Stimulated activated CD8-positive, alpha-beta memory T cell treated with anti-CD3 and anti-CD28 coated beads, Interleukin-12 subunit alpha, Interleukin-12 subunit beta, amount 100 ng/mL, for 1 hour (primary cell): ENCODE data around the gene MSH5.

Source experiments
- DNase-seq: peaks from one replicate; pipeline ENCODE4 v3.0.0-alpha.2; 2020; ENCODE audit warnings: low read depth

The MSH5 gene

GRCh38 chr6:31713465-31713864 lies 26.3 kb upstream of the MSH5 start:
- no peak for DNase-seq

DNA sequence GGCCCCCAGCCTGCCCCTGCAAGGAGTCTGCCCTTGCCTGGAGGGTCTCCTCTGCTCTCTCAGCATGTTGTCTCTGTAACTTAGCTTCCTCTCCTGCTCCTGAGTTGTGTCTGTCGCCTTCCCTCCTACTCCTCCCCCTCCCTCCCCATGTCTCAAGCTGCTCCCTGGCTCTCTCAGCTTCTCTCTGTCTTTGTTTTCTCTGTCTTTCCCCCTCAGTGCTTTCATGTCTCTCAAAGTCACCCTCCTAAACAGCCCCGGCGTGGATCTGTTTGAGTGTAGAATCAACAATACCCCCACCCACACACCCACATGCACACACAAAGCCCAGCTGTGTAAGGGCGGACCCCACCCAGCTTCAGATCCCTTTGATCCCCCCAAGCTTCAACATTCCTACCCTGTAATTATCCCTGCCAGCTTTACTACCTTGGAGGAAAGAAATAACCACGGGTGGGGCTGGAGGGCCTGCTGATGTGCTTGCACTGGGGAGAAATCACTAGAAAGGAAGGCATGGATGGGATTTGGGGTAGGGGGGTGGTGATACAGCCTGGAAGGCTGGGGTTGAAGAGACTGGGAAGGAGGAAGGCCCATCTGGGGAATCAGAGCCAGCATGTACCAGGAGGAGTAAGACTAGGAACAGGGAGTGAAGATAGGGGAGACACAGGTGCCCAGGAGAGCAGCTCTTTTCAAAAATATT lies 25.7 kb upstream of the MSH5 start:
- DNase-seq = no peak

- no peak for DNase-seq
Observed at GRCh38 chr6:31715022-31715958, 24.5 kb upstream of the MSH5 start, which contains the start of gene LY6G6D. Gene LY6G6D (plus strand): TSS chr6:31715348. CDS start chr6:31715356, 8 bp downstream.

DNA sequence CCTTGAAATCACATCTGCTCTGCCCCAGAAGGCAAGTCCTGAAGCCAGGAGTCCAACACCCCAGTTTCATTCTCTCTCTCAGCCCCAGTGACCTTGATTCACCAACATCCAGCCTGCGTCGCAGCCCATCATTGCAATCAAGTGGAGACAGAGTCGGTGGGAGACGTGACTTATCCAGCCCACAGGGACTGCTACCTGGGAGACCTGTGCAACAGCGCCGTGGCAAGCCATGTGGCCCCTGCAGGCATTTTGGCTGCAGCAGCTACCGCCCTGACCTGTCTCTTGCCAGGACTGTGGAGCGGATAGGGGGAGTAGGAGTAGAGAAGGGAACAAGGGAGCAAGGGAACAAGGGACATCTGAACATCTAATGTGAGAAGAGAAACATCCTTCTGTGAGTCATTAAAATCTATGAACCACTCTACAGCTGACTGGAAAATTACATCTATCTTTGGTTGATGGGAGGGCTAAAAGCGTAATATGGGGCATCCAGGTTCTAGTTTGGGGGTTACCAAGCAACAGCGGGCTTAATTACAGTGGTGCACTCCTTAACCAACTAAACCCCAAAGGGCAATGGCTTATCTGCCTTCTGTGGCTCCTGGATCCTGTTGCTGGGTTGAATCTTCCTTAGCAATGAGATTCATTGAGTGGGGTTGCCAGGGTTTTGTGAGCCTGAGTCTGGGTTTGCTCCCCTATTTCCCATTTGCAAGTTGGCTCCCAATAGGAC lies 22.1 kb upstream of the MSH5 start:
- DNase-seq = no peak

DNA sequence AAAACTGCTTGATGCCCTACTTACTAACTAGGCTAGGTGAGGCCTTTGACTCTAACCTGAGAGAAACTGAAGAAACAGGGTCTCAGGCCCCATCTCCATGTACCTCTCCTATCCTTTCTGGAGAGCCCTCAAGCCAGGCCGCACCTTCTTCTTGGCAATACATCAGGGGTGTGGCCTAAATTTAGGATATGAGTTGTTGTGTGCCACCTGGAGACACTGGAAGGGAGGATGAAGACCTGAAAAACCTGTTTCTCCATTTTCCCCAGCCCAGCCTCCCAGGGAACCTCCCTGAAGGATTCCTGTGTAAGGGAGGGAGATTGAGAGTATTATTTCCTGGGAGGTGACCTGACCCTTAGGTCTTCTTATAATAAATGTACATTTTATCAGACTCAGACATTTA lies 21.5 kb upstream of the MSH5 start:
- DNase-seq = no peak

DNA sequence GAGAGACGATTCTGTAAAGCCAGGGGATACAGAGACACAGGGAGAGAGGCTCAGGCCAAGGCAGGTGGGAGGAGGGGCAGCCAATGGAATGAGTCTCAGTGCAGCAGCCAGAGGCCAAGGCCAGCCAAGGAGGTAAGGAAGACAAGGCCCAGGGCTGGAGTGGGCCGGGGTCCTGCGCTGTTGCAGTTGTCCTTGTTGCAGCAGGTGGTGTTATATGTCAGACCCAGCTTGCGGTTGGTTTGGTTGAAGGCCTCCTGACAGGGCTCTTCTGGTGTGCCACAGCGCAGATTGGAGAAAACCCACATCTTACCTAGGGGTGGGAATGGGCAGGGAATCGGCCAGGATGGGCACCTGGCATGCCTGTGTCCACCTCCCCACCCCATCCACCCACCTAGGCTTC lies 20.8 kb upstream of the MSH5 start:
- DNase-seq = no peak

DNA sequence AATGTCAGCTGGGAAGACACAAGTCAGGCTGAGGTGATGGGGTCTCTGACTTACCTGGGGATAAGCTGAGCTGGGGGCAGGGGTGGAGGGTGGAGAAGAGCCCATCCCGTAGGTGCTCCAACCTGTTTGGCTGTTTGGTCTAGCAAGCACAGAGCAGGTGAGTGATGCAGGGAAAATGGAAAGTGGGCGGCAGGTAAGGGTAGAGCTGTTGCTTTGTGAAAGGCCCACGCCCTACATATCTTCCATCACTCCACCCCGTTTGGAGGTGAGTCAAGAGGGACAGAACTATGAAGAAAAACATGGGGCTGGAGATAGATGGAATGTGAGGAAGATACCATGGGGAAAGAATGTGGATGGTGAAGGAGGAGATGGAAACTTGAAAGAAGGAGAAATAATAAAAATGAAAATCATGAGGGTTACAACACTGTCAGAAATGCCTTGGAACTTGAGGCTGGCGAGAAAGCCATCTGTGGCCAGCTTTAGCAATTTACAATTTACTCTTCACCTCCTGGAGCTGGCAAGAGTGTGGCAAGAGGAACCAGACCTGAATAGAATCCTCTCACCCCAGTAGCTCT lies 19.5 kb upstream of the MSH5 start:
- no peak for DNase-seq

GRCh38 chr6:31721351-31722020 lies 18.3 kb upstream of the MSH5 start, which contains the start of gene LY6G6C:
Gene LY6G6C (minus strand): TSS chr6:31721746. CDS start chr6:31721679, 67 bp downstream.
- DNase-seq = no peak

GRCh38 chr6:31722173-31722572 lies 17.6 kb upstream of the MSH5 start:
- DNase-seq = no peak

GRCh38 chr6:31723245-31723979 lies 16.4 kb upstream of the MSH5 start, which contains the start of gene MPIG6B:
Gene MPIG6B (plus strand): TSS chr6:31723373. CDS start chr6:31723384, 11 bp downstream.
- no peak for DNase-seq

GRCh38 chr6:31723980-31724691 lies 15.7 kb upstream of the MSH5 start:
- no peak for DNase-seq

DNA sequence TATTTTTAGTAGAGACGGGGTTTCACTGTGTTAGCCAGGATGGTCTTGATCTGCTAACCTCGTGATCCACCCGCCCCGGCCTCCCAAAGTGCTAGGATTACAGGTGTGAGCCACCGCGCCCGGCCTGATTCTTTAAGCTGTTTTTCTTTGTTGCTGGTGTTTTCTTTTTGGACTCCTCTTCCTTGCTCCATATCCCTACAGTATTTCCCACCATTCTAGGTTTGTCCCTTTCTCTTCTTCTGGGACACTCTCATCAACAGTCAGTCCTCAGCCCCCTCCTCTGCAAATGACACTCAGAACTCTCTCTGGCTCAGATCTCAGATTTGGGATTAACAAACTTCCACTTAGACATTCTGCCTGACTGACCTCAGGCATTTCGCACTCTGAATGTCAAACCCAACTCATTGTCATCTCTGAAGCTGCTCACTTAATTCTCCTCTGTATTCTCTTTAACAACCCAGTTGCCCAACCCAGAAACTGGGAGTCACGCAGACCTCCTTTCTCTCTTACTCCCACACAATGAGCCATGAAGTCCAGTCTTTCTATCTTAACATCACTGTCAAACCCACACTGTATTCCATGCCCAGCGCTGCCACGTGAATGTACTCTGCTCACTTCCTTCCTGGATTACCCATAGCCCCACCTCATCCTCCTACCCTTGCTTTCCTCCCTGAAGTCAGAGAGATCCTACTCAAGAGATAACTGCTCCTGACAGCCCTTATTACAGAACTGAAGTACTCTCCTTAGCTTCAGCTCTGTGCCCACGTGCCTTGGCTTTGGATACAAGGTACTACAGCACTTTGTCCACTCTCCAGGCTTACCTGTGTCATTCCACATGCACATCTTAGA lies 14.1 kb upstream of the MSH5 start:
- no peak for DNase-seq

GRCh38 chr6:31727034-31727716 lies 12.6 kb upstream of the MSH5 start:
- DNase-seq = no peak

- no peak for DNase-seq
Observed at GRCh38 chr6:31727717-31728671, 11.8 kb upstream of the MSH5 start.

DNA sequence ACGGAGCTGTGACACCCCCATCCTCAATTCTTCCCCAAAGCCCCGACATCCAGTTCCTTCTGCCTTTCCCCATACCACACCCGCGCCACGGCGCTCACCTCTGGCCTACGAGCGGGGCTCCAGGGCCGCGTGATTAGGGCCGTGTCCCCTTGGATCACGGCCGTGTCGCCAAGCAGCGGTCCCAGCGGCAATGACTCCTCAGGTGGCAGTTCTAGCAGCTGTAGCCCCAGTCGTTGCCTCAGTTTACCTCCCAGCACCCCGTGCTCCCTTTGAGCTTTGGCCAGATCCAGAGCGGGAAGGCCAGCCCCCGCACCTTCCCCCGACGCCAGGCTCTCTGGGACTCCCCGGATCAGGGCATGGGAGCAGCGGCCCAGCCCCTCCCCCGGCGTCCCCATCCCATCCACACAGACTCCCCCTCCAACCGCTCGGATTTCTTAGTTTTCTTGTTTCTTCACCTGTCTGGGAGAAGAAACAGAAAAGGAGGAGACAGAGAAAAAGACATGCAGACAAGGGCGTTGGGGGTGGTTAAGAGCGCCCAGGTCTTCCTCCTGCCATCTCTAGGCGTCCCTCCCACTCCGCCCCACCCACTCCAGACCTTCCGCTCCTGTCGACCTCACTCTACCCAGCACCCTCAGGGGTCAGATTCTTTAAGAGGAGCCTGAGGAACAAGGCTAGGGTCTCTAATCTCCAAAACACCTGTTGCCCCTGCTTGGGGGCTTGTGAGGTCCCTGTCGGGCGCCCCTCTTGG lies 10.9 kb upstream of the MSH5 start, which contains the start of gene DDAH2:
TSS of gene DDAH2 (minus strand) at position 533 of the 748 bp plus-strand sequence. CDS start at position 395, 138 bp downstream.
- DNase-seq = no peak

DNA sequence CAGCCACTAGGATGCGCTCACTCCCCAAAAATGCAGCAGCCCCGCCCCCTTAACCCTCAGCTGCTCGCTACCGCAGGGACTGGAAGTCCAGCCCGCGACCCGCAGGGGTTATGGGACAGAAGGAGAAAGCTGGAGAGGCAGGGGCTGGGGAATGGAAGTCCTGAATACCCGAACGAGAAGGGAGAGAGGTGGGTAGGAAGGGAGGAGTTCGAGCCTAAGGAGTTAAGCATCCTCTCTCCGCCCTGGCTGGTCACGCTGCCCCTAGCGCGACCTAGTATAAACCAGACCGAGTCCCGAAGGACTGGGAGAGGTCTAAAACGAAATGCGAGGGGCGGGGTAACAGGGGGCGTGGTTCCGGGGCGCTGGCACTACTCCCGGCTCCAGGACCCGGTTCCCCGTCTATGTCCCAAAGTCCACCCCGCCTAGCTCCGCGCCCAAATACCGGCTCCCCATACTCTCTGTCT lies 10.3 kb upstream of the MSH5 start:
- DNase-seq = peak; percentile 71
